Fibroblast of gingiva (primary cell): ENCODE data around the gene SLFN12L.
"Not testable (repeated sequence)": the region's sequence is repeated elsewhere in the genome, so short reads cannot be mapped to it uniquely, and the experiment has no call there.

Experiments
- DNase-seq: peaks from one replicate; pipeline ENCODE4 v3.0.0-alpha.2; 2011; ENCODE audit warnings: low read depth

SLFN12L gene

DNA sequence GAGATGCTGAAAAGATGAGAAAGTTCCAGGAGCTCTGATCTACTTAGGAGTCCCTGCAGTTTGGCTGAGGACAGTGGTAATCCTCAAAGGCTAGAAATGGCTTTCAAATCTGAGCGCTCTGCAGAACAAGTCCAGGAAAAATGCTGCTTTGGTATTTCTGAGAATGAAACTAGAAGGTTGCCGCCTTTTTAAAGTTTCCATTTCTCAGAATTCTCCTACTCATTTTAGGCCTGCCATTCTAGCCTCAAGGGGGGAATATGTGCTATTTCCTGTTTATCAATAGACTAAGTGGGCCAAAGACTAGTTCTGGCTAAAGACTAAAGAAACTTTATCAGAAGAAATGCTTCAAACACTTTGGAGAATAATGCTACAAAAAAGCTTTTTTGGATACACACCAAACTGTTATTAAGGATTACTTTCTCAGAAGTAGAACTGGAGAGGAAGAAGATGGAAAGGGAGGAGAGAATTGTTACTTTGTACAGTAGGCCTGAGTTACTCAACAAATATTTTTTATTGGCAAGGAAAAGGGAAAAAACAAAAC, at the start of gene SLFN12L:
Gene SLFN12L, minus strand, starts transcription at position 78 of the 541 bp plus-strand sequence. CDS start 15,314 bp downstream, outside the sequence.
- DNase-seq: no peak

DNA sequence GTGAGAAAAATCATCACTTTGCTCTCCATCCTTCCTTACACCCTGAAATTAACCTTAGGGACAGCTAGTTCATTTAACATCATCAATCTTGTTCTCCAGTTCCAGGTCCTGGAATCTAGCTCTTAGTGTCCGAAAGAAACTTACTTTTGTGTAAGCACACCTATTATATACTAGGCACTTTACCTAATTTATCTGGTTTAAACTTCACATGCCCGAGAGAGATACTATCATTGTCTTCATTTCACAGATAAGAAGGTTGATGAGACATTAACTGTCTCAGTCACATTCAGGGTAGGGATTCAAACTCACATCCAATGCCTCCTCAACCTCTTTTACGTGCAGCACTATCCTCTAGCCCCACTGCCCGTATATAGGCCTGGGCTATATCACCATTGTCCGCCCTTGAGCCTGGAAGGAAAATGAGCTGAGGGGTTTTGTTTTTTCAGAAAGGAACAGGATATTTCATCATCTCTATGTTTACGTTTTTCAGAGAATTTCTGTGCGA, 49.1 kb upstream of the SLFN12L start:
- DNase-seq: no peak

DNA sequence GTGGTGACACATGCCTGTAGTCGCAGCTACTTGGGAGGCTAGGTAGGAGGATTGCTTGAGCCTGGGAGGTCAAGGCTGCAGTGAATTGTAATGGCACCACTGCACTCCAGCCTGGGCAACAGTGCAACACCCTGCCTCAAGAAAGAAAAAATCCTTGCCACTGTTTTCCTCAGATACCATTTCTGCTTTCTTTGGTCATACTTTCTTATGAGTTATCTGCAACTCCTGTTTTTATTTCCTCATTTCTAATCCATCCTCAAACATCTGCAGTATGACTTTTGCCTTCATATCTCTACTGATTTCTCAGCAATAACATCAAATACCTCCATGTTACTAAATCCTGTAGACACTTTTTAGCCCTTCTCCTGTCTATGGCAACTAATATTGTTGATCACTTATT, 46.6 kb upstream of the SLFN12L start:
- DNase-seq: no peak

- DNase-seq: no peak
These were observed 41.5 kb upstream of the SLFN12L start for GRCh38 chr17:35578929-35579432.

- peak; percentile 87 for DNase-seq
These were observed 40.9 kb upstream of the SLFN12L start, which contains the start of gene PEX12 for GRCh38 chr17:35578197-35578928. Gene PEX12 (minus strand): TSS chr17:35578571. CDS start chr17:35578021, 550 bp downstream.

- DNase-seq: no peak
These were observed 40.3 kb upstream of the SLFN12L start for GRCh38 chr17:35577830-35578196.

DNA sequence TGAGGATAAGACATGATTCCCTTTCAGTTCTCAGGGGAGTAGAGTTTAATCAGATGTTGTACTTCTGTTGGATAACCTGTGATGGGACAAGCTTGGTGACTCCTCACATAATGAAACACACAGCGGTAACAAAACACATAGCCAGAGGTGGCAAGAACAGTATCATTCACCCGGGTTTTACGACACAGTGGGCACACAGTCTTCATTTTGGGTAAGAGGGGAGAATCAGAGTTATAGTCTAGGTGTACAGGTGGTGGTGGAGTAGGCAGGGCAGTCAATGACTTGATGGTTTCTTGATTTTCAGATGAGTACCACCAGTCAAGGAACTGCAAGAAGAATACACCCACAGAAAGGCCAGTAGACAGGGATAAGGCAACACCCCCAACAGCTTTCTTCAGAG, 38.3 kb upstream of the SLFN12L start:
- DNase-seq: no peak

DNA sequence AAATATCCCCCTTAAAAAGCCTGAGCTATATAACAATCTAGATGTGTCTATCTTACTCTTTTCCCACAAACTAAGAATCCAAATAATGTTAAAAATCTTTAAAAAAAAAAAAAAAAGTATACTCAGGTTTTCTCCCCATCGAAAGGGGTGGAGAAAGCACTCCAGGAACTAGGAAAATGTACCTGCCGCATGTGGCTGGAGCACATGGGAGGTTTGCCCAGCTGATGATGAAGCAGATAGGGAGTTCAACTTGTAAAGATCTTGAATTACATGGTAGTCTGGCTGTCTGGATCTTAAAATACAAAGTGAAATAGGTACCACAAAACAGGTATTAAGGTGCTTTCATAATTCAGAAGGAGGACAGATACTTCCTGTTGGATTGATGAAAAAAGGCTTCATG, 31.9 kb upstream of the SLFN12L start:
- no peak for DNase-seq

DNA sequence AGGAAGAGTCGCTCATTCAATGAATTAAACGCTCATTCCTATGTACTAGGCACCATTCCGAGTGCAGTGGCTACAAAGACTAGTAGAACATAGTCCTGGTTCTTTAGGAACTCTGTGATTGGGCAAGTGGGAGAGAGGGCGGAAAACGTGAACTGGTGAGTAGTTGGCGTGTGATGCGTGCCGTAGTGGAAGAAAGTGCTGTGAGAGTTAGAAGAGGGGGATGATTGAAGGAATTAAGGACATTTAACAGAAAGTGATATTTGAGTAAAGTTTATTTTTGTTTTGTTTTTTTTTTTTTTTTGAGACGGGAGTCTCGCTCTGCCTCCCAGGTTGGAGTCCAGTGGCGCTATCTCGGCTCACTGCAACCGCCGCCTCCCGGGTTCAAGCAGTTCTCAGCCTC, 31.1 kb upstream of the SLFN12L start:
- DNase-seq: peak; percentile 42

- DNase-seq: no peak
These were observed 29.5 kb upstream of the SLFN12L start for GRCh38 chr17:35566968-35567367.

DNA sequence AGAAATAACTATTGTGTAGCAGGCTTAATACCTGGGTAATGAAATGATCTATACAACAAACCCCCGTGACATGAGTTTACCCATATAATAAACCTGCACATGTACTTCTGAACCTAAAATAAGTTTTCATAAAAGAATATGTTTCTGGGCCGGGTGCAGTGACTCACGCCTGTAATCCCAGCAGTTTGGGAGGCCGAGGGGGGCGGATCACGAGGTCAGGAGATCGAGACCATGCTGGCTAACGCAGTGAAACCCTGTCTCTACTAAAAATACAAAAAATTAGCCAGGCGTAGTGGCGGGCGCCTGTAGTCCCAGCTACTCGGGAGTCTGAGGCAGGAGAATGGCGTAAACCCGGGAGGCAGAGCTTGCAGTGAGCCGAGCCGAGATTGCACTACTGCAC, 25.7 kb upstream of the SLFN12L start:
- not testable (repeated sequence) for DNase-seq

- no peak for DNase-seq
These were observed 23.2 kb upstream of the SLFN12L start, which contains the start of gene SLFN14 for GRCh38 chr17:35560703-35561102. Gene SLFN14 (minus strand): TSS chr17:35560819. CDS start chr17:35558062, 2,757 bp downstream.

DNA sequence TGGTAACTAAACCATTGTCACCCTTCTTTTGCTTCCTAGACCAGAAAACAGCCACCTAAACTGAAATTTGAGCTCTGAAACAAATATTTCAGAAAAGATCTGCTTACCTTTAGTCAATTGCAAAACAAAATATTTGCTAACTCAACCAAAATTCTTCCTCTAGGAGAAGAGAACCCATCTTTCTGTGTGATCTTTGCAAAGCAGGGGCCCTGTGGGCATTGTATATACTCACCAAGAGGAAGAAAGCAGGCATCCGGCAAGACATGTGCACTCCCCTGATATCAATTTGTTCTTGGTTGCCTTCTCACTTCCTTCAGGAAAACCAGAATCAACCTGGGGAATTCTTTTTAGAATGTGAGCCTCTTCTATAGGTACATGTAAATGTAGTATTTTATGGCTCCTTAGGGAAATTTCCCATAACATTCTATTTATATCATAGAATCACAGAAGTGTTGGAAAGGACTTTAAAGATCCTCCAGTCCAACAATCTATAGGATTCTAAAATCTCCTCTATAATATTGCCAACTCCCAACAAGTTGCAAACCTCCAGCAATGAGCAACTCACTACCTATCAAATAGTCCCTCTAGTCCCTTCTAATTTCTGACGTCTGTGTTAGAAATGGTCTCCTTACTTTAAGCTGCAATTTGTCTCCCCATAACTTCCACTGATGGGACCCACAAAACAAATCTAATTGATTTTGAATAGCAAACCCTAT, 22.2 kb upstream of the SLFN12L start:
- DNase-seq: no peak

GRCh38 chr17:35557353-35557752, 19.9 kb upstream of the SLFN12L start:
- DNase-seq: no peak

DNA sequence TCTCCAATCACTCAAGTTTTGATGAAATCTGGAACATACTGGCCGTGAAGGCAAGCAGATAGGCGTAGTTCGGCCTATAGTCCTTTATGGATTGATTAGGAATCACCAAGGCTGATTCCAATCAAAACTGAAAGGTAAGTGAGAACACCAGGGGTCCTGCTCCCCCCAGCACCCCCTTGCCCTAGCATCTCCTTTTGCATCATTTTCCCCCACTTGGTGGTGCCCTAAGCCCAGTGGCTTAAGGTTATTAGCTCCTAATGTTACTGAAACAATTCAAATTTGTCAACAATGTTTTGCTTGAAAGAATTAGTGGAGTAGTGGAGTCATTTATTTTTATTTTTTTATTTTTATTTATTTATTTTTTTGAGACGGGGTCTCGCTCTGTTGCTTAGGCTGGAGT, 18.2 kb upstream of the SLFN12L start:
- DNase-seq: no peak

DNA sequence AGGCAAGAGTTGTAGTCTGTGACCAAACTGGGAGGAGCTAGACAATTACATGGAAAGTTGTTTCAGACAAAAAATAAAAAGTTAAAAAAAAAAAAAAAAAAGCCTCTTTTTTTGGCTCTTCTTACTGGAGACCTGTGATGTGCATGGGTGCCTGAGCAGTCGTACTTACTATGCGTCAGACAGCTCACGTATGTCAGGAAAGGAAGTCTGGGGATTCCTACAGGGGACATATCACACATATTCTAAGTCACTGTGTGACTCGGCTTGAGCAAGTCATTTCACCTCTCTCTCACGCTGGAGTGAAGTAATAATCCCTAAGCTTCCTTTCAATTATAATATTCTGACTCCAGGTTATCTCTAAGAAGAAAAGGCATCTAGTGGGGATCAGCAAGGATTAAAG, 17.2 kb upstream of the SLFN12L start:
- DNase-seq: no peak

- DNase-seq: no peak
These were observed 15.8 kb upstream of the SLFN12L start for GRCh38 chr17:35553310-35553709.

GRCh38 chr17:35548978-35549377, 11.5 kb upstream of the SLFN12L start:
- no peak for DNase-seq

DNA sequence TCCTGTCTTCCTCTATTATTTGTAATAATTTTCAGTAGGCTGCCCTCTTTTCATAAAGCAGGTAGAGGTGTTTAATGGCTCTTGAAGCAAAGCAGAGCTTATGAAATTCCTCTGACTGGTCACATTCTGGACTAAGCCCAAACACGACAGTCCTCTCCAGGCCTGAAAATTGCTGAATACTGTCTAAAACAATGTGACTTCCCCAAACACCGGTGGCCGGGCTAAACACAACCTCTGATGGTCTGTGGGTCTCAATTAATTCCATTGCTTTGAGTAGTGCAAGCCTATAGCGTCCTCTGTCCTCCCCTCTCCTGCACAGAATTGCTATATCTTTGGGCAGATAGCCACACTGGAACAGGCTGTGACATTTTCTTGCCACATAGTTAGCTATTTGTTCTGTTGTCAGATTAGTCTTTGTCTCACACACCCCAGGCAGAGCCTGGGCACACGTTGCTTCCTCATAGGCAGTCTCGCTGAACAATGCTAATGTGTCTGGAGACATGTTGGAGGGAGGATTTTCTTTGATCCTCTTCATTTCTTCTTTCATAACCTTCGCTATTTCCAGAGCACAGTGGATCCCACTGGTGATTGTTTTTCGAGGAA, 10.8 kb upstream of the SLFN12L start:
- no peak for DNase-seq

DNA sequence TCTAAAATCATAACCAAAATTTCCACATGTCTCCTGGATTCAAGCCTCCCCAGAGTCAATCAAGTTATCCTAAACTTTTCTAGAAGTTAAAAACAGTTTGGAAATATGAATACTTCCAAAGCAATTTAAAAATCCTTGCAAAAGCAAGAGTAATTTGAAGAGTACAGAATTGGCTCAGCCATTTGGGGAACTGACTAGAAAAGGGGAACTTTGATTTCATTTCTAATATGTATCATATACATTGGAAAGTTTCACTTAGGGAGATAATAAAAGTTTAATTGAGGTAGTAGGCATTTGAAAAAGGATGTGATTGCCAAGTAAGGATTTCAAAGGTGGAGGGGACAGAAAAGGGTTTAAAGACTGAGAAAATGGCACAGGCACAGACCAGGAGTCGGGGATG, 9.0 kb upstream of the SLFN12L start:
- DNase-seq: no peak

- DNase-seq: no peak
These were observed 7.7 kb upstream of the SLFN12L start for GRCh38 chr17:35545150-35545549.

- DNase-seq: no peak
These were observed 6.4 kb upstream of the SLFN12L start for GRCh38 chr17:35543856-35544255.
